CD4-positive, alpha-beta T cell (primary cell): Measurements from ENCODE around the gene CHD9. TPM values are rescaled to one million over a fixed set of nuclear protein-coding genes. Genes with fewer than 3 reads are reported as not detected.

Experiments
- ATAC-seq: fragments of 200-7000 bp; cut with Tn5 transposase; one replicate; pipeline ENCODE4 v1.10.0; 2022; ENCODE audit warnings: mild to moderate bottlenecking; ENCODE audit not compliant: poor library complexity
- CTCF ChIA-PET: fragments of 350-600 bp; sonication (Branson Sonifier 250); formaldehyde crosslinking; loops from one replicate; lab custom pipeline; 2021; ENCODE audit warnings: antibody characterized with exemption, inconsistent platforms; lab: Charles Lee
- POLR2A ChIA-PET: fragments of 350-600 bp; sonication (Branson Sonifier 250); formaldehyde crosslinking; loops from one replicate; lab custom pipeline; 2021; ENCODE audit warnings: antibody characterized with exemption, inconsistent platforms; lab: Charles Lee
- DNase-seq, 14 experiments: peaks; one replicate each; pipeline ENCODE4 v3.0.0-alpha.2; 2013 to 2020; ENCODE audit warnings: mixed read lengths in 2 of 14
- H3K27ac ChIP-seq, 2 donors: one replicate each; pipeline versions ENCODE4 v1.5.1 to v1.7.0; 2013; ENCODE audit warnings: low read length in 2 of 2, low read depth in 1 of 2, mild to moderate bottlenecking in 1 of 2
- H3K27me3 ChIP-seq, 2 experiments: 1 replicate in 1 of 2; 2 replicates in 1 of 2; pipeline versions ENCODE4 v1.6.1 to v1.7.0; 2013; ENCODE audit warnings: low read length in 2 of 2, control low read depth in 1 of 2, mild to moderate bottlenecking in 1 of 2, moderate library complexity in 1 of 2; ENCODE audit not compliant: insufficient read depth in 2 of 2, control insufficient read depth in 1 of 2
- H3K36me3 ChIP-seq: one replicate; pipeline ENCODE4 v1.6.1; 2013; ENCODE audit warnings: low read length, control low read depth; ENCODE audit not compliant: insufficient read depth
- H3K4me1 ChIP-seq: one replicate; pipeline ENCODE4 v1.6.1; 2013; ENCODE audit warnings: low read length, control low read depth; ENCODE audit not compliant: insufficient read depth
- H3K4me3 ChIP-seq: one replicate; pipeline ENCODE4 v1.5.1; 2013; ENCODE audit warnings: mild to moderate bottlenecking, low read length, moderate library complexity
- H3K9me3 ChIP-seq, 2 experiments: 1 replicate in 1 of 2; 2 replicates in 1 of 2; pipeline versions ENCODE4 v1.6.1 to v1.7.0; 2013; ENCODE audit warnings: low read length in 2 of 2, mild to moderate bottlenecking in 2 of 2, control low read depth in 1 of 2, moderate library complexity in 1 of 2; ENCODE audit not compliant: control insufficient read depth in 1 of 2, insufficient read depth in 1 of 2
- H3K27ac Mint-ChIP-seq: one replicate; pipeline ENCODE4 v1.8.0; 2020; ENCODE audit warnings: mixed read lengths
- H3K27me3 Mint-ChIP-seq: one replicate; pipeline ENCODE4 v1.8.0; 2021; ENCODE audit warnings: mixed read lengths
- H3K36me3 Mint-ChIP-seq: one replicate; pipeline ENCODE4 v1.8.0; 2021; ENCODE audit warnings: low read depth, mixed read lengths
- H3K4me1 Mint-ChIP-seq: one replicate; pipeline ENCODE4 v1.8.0; 2021; ENCODE audit warnings: low read depth, mixed read lengths
- H3K4me3 Mint-ChIP-seq: one replicate; pipeline ENCODE4 v1.8.0; 2020; ENCODE audit warnings: mild to moderate bottlenecking, mixed read lengths
- H3K9me3 Mint-ChIP-seq: one replicate; pipeline ENCODE4 v1.8.0; 2020; ENCODE audit warnings: mixed read lengths
- CTCF ChIP-seq: fragments of 200-600 bp; IDR thresholded peaks from one replicate; pipeline ENCODE4 v1.8.0; 2022; ENCODE audit warnings: antibody characterized with exemption, mild to moderate bottlenecking
- intact Hi-C, 2 experiments: fragments of 100-400 bp; cut with DNase I in 1 of 2; cut with micrococcal nuclease in 1 of 2; formaldehyde crosslinking; loops; one replicate each; pipeline versions ENCODE4 v1.15.1 to v1.9.0; 2023 to 2025; cut with DNase I, micrococcal nuclease
- total RNA-seq, 174 experiments: library from RNA in 2 of 174; stranded (reverse) in 2 of 174; gene quantifications; one replicate each; pipeline ENCODE4 v1.2.3 and lab custom pipeline; 2021 to 2026

Gene CHD9
- total RNA-seq, 2 experiments from 2014 or later = 28.2 to 28.8 TPM

GRCh38 chr16:53168744-53169143 lies 114.0 kb downstream of the CHD9 start:
- Histone ChIP-seq H3K4me1 (no peaks in the 10 kb centered on the region), H3K9me3 (no peaks in the 10 kb centered on the region), H3K27me3 (no peaks in the 10 kb centered on the region), H3K4me3 (no peak overlapping the region), H3K36me3 (no peaks in the 10 kb centered on the region), H3K27ac (no peak overlapping the region)
- ATAC-seq = no peak
- no peak for DNase-seq
- POLR2A ChIA-PET = no interaction called here
- Mint-ChIP-seq H3K36me3 (peaks cover 1% of the 10 kb centered on the region), H3K27me3 (no peaks in the 10 kb centered on the region), H3K27ac (no peak overlapping the region), H3K9me3 (no peaks in the 10 kb centered on the region), H3K4me3 (no peak overlapping the region), H3K4me1 (peaks cover 24% of the 10 kb centered on the region)
- intact Hi-C loops = no loop called here
- CTCF ChIA-PET = no interaction called here
- TF ChIP-seq CTCF = no peak

GRCh38 chr16:53172517-53172916 lies 117.7 kb downstream of the CHD9 start:
- Histone ChIP-seq H3K4me3 (no peak overlapping the region), H3K27ac (no peak overlapping the region), H3K27me3 (no peaks in the 10 kb centered on the region), H3K36me3 (no peaks in the 10 kb centered on the region), H3K9me3 (no peaks in the 10 kb centered on the region), H3K4me1 (no peaks in the 10 kb centered on the region)
- no peak for DNase-seq
- Mint-ChIP-seq H3K4me3 (no peak overlapping the region), H3K4me1 (peaks cover 13% of the 10 kb centered on the region), H3K36me3 (peaks cover 18% of the 10 kb centered on the region), H3K27ac (no peak overlapping the region), H3K27me3 (no peaks in the 10 kb centered on the region), H3K9me3 (no peaks in the 10 kb centered on the region)
- ChIA-PET CTCF (interaction anchor here (1.0 kb wide), 1 partner anchor 82 kb away, joined by 3 read pairs; no protein-coding TSS in a partner anchor), POLR2A (no interaction called here)
- no peak for TF ChIP-seq CTCF
- intact Hi-C loops = no loop called here
- ATAC-seq = no peak

GRCh38 chr16:53175118-53175517 lies 120.3 kb downstream of the CHD9 start:
- intact Hi-C loops = no loop called here
- Histone ChIP-seq H3K9me3 (no peaks in the 10 kb centered on the region), H3K4me3 (no peak overlapping the region), H3K27me3 (no peaks in the 10 kb centered on the region), H3K36me3 (no peaks in the 10 kb centered on the region), H3K27ac (no peak overlapping the region), H3K4me1 (no peaks in the 10 kb centered on the region)
- Mint-ChIP-seq H3K9me3 (no peaks in the 10 kb centered on the region), H3K36me3 (peaks cover 24% of the 10 kb centered on the region), H3K27me3 (no peaks in the 10 kb centered on the region), H3K27ac (no peak overlapping the region), H3K4me1 (peaks cover 10% of the 10 kb centered on the region), H3K4me3 (no peak overlapping the region)
- ChIA-PET POLR2A (no interaction called here), CTCF (no interaction called here)
- DNase-seq (no peak), ATAC-seq (no peak)
- TF ChIP-seq CTCF = no peak
